Activated effector memory CD4-positive, alpha-beta T cell treated with Interleukin-2 at 50 U/mL for 16 hours (primary cell): ENCODE data around the gene ZDHHC8.

Experiments
- DNase-seq: peaks from one replicate; pipeline ENCODE4 v3.0.0-alpha.2; 2020

ZDHHC8 gene

GRCh38 chr22:20181194-20181883 lies 49.7 kb downstream of the ZDHHC8 start:
- no peak for DNase-seq

GRCh38 chr22:20181884-20182236 lies 50.3 kb downstream of the ZDHHC8 start:
- no peak for DNase-seq

GRCh38 chr22:20182365-20182764 lies 50.8 kb downstream of the ZDHHC8 start:
- DNase-seq: no peak

GRCh38 chr22:20183101-20183500 lies 51.5 kb downstream of the ZDHHC8 start:
- DNase-seq: no peak

- DNase-seq: no peak
Observed at GRCh38 chr22:20183823-20184222, 52.2 kb downstream of the ZDHHC8 start.

DNA sequence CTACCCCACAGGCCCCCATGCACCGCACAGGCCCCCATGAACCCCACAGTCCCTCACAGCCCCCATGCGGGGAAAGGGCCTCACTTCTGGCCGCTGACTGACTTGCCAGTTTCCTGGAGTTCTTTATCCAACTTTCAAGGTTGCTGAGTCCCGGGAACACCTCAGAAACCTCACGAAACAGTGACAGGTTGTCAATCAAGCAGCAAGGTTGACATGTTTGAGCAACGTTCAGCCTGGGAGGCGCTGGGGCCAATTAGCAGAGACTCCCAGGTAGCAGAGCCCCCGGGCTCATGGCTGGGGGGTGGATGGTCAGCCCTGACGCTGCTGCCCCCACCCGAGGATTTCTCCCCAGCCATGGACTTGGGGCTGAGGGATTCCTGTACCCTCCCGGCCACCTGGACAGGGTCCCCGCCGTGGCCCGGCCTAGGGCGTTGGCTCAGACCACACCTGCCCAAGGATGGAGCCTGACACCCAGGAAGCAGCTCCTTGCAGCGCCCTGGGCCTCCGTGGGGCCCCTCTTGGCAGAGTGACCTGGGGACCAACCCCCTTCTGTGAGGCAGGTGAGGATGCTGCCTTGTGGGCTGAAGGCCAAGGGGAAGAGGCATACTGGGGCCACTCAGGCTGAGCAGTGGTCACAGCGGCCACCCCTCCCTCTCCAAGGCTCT lies 53.0 kb downstream of the ZDHHC8 start:
- no peak for DNase-seq

GRCh38 chr22:20185750-20186149 lies 54.1 kb downstream of the ZDHHC8 start:
- DNase-seq: no peak

DNA sequence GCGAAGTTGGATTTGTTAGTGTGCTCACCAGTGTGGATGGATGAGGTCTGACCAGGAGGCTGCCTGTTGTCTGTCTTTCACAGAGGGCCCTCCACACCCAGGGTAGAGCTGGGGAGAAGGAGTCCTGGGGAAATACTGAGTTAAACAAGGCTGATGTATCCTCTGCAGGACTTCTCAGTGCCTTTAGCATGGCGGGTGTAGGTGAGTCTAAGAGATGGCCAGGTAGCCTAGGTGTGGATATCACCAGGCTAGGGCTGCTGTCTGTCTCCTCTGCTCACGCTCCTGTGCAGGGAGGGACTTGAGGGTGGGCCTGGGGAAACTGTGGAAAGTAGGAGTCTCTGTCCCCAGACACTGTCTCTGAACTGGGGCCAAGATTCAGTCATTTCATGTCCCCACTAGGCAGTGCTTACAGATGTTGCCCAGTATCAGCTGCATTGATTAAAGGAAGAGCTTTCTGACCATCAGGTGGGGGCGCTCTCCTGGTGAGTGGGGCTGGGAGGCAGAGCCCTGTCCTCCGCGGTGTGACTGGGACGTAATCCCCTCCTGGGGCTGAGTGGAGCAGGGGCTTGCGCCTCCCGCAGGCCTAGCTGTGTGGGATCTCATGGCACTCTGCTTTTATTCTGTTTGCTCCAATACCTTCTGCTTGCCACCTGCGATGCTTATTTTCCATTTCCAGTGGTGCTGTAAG lies 54.7 kb downstream of the ZDHHC8 start:
- DNase-seq: no peak

GRCh38 chr22:20186871-20187546 lies 55.4 kb downstream of the ZDHHC8 start:
- no peak for DNase-seq

- DNase-seq: no peak
Observed at GRCh38 chr22:20187777-20188566, 56.4 kb downstream of the ZDHHC8 start.

- DNase-seq: no peak
Observed at GRCh38 chr22:20188567-20188877, 56.9 kb downstream of the ZDHHC8 start.

- no peak for DNase-seq
Observed at GRCh38 chr22:20191000-20191515, 59.5 kb downstream of the ZDHHC8 start.

GRCh38 chr22:20191803-20192202 lies 60.2 kb downstream of the ZDHHC8 start:
- no peak for DNase-seq

DNA sequence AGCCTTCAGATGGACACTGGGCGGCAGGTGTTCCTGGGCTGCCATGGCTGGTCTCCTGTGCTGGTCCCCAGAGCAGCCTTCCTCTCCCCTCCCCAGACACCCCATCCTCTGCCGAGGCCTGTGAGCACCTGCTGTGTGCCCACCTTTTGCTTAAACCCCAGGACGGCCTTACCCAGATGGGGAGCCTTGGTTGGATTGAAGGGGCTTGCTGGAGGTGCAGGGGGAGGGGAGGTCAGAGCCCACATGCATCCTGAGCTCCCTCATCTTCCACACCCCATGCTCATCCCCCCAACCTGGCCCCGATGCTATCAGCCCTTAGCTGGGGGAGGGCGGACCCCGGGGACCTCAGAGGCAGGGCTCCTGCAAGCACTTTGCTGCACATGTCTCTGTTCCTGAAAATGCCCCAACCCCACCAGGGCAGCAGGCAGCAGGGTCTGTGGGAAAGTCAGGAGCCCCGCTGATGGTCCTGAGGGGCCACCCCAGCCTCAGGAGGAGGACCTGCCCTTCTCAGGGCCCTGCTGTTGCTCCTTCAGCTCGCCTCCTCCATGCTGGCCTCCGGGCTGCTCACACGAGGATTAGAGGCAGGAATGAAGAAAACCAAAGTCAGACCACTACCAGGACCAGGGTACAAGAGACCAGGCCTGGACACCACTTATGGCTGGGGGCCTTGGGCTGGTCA lies 60.8 kb downstream of the ZDHHC8 start:
- no peak for DNase-seq

DNA sequence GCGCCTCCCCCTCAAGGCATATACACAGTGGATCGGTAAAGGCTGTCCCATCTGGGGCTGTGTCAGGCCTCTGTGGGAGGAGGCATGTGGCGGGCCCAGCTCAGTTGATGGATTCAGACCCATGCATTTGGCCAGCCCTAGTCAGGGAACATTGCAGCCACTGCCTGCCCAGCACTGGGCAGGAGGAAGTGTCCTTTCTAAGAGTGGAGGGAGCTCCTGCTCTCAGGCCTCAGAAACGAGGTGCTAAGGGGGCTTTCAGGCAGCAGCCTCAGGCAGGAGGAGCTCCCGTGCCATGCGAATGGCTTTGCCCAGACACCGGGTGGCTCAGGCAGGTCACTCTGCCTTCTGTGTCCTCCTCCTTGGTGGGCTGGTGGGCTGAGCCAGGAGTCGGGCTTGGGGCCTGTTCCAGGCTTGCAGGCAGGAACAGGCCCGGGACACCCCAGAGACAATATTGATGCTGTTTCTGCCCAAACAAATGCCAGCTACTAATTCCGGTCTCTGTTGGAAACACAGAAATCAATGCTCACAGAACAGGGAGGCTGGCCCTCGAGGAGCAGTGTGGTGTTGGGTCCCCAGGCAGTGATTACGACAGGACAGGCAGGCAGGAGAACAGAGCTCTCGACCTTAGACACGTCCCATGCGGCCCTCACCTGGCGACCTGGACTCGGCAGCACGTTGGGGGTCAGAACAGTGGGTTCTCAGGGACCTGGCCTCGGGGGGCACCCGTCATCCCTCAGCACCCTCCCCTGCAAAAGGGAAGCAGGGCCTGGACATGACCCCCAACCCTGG lies 61.6 kb downstream of the ZDHHC8 start:
- DNase-seq: no peak

- no peak for DNase-seq
Observed at GRCh38 chr22:20193761-20194494, 62.3 kb downstream of the ZDHHC8 start.

GRCh38 chr22:20194681-20195593 lies 63.3 kb downstream of the ZDHHC8 start:
- no peak for DNase-seq

GRCh38 chr22:20196094-20196842 lies 64.7 kb downstream of the ZDHHC8 start:
- no peak for DNase-seq
